ENCODE data around the gene CSTA.

The CSTA gene

DNA sequence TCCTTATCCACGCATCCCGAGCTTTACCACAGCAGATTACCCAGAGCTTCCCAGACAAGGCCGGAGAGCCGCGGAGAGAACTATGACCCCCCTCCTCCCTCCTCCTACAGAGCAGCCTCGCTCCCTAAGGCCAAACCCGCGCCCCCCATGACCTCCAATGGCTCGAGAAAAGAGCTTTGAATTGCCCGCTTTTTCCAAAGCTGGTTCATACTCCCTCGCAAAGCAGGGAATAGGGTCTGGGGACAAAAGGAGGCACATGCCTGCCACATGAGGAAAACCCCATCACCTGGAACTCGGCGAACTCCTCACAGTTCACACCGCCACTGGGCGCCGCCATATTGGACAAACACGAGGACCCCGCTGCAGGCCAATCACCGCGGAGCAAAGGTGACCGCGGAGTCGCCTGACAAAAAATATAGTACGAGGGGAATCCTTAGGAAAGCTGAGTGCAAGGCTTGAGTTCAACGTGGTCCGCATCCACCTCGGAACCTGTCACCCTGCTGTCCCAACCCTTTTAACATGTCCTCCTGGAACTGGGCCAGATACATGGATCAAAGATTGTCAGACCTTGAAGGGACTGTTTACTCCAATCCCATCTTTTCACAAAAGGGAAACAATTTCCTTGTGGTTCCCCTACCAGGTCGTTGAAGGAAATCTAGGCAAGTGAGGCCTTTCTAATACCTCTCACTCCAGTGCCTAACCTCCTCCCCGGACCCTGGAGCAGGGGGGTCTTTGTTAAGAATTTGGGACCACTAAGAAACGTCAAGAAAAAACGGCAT lies 58.0 kb downstream of the CSTA start, which contains the start of gene MIX23:
MIX23 (minus strand) TSS at position 344 of the 779 bp plus-strand sequence; CDS start at position 337, 7 bp downstream.
- peak; percentile 85 to 90 for DNase-seq

DNA sequence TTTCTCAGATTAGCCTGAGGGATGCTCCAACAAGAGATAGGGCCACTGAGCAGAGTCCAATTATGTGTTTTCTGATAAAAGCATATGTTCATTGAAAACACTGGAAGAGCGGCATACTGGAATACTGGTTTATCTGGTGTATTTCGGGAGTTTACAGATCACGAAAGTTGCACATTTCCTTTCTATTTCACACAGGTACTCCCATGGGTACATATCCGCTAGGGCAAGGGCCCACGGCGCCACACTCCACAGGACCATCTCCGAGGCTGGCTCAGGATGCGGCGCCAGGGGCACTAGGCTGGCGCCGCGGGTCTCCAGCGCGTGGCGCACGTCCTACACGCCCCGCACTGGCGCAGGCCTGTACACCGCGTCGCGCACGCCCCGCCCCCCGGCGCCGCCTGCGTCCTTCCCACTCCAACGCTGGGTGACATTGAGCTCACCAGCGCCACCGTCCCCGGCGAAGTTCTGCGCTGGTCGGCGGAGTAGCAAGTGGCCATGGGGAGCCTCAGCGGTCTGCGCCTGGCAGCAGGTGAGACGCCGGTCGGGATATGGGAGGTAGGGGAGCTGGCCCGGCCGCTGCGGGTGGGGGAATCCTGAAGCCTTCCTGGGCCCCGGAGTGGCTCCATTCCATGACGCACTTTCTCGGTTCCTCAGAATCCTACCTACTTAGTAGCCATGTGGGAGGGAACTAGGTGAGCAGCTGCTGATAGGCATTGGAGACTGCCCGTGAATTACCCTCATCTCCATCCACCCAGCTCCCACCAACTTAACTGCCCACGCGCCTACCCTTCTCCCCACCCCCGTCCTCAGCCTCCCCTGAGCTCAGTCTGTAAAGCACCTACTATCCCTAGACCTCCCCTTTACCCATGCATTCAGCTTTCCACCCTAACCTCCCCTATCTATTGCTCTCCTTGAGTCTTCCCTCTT lies 59.0 kb downstream of the CSTA start, which contains the start of gene FAM162A:
FAM162A (plus strand) TSS at position 412 of the 927 bp plus-strand sequence; CDS start at position 496, 84 bp downstream.
- peak; percentile 97 to 98 for DNase-seq

DNA sequence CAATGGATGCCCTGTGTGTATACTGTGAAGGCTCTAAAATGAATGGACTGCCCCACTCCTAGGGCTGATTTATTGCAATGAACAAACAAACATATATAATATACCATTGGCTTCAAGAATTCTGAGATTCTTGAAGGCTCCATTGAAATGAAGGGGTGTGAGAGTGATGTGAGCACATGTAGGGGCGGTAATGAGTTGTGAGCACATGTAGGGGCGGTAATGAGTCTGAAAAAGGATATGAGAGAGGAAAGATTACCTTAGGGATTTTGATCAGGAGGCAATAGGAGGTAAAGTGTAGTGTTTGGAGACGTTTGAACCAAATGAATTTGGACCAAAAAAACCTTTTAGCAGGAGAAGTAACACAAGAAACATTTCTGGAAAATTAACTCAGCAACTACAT lies 62.7 kb downstream of the CSTA start:
- DNase-seq, result no peak

DNA sequence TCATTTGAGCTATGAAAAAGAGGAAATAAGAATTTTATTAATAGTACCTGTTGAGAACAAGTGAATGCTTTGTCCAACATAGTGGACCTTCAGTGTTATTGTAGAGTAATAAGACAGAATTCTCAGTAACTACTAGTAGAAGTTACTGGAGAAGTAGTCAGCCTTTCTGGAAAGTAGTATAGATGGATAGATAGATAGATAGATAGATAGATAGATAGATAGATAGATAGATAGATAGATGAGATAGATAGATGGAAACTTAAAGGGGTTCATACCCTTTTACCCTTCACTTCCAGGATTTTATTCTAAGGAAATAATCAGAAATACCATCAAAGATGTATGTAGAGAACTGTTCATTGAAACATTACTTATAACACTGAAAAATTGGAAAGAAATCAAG lies 64.1 kb downstream of the CSTA start:
- no peak for DNase-seq

DNA sequence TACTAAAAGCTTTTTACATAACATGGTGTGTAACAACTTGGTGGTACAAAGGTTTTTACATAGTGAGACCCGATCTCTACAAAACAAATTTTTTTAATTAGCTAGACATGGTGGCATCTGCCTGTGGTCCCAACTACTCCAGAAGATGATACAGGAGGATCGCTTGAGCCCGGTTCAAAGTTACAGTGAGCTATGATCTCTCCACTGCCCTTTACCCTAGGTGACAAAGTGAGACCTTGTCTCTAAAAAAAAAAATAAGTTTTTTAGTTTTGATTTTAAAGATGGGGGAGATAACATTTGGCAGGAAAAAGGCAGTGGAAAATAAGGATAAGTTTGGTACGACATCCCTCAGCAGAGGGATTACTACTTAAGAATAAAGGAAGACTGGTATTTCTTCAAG lies 64.8 kb downstream of the CSTA start:
- no peak for DNase-seq

DNA sequence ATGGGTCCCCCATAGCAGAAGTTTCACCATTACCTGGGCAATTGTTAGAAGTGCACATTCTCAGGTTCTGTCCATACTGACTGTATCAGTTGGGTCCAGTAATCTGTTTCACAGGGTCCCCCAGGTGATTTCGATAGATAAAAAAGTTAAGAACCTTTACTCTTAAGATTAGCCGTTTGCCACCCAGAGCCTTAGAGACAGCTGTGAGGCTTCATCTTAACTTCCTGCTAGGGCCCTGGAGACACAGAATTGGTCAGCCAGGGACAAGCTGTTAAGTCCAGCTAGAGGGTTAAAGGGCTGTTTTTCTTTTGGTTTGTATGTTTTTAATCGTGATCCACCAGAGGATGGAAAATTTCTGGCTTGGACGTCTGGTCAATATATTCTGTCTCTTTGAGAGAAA lies 65.6 kb downstream of the CSTA start:
- DNase-seq, result no peak

Data from AML-193 (cell line).